DLD1 (cell line): ENCODE measurements around the gene MANSC1.
"Not testable (repeated sequence)": the region's sequence is repeated elsewhere in the genome, so short reads cannot be mapped to it uniquely, and the experiment has no call there.

Experiments used
- in situ Hi-C: cut with HindIII; loops from 2 replicates; pipeline ENCODE4 v1.10.0; 2017; ENCODE audit warnings: low sequenced_read_pairs

MANSC1 gene

DNA sequence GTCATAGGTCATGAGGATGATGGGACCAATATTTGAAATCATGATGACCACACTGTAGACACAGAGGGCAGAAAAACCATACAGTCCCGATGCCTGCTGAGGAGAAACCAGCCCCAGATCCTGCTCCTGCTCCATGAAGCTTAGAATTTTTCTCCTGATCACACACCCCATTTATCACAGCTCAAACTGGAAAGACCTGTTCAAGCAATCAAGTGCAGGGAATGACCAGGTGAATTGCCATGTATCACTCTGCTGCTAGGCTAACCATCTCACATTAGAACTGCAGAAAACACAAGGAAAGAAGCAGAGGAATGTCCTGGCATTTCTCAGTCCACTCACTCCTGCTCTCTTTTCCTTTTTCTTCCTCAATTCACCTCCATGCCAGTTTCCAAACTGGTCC is 18.1 kb downstream of the MANSC1 start:
- in situ Hi-C loops = loop anchor here (25.0 kb wide), 1 partner anchor 795 kb away; no protein-coding TSS in a partner anchor

DNA sequence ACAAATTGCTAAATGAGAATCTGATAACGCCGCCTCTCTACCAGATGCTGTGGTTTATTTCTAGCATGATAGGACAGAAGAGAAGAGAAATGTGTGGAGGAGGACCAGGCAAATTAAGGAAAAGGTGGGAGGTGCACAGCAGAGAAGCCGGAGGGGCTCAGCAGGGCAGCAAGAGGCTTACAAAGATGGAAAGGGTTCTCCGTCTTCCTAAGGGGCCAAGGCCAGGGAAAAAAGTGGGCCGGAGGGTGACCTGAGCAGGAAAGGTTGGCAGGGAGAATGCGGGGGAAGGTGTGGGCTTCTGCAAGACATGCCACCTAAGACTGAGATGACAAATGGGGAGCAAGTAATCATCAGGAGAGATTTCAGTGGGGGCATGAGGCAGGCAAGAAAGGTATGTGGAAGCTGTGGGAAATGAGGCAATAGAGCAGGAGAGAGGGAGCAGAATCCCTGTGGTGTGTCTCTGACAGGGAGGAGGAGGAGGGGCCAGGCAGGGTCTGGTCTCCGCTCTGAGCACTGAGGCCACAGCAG is 18.7 kb downstream of the MANSC1 start:
- in situ Hi-C loops = loop anchor here (25.0 kb wide), 1 partner anchor 794 kb away; no protein-coding TSS in a partner anchor

- in situ Hi-C loops = loop anchor here (25.0 kb wide), 1 partner anchor 791 kb away; no protein-coding TSS in a partner anchor
These were observed 22.2 kb downstream of the MANSC1 start for GRCh38 chr12:12327802-12328201.

DNA sequence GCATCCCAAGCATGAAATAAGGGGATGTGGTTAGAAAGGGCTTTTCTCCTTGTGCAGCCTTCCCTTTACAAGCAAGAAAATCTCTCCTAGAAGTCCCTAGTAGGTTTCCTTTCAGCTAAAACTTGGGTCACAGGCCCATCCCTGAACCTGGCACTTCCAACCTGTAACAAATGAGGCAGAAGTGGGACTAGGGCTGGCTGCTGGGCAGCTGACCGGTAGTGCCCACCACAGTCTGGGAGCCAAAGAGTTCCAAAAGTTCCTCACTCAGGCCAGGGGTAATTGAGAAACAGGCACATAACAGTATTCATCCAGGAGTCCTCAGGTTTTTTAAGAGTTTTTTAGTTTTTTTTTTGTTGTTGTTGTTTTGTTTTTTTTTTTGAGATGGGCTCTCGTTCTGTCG is 23.8 kb downstream of the MANSC1 start:
- in situ Hi-C loops = loop anchor here (25.0 kb wide), 1 partner anchor 789 kb away; no protein-coding TSS in a partner anchor

- in situ Hi-C loops = no loop called here
These were observed 26.5 kb downstream of the MANSC1 start for GRCh38 chr12:12323591-12323990.

- in situ Hi-C loops = no loop called here
These were observed 26.9 kb downstream of the MANSC1 start for GRCh38 chr12:12323118-12323517.

DNA sequence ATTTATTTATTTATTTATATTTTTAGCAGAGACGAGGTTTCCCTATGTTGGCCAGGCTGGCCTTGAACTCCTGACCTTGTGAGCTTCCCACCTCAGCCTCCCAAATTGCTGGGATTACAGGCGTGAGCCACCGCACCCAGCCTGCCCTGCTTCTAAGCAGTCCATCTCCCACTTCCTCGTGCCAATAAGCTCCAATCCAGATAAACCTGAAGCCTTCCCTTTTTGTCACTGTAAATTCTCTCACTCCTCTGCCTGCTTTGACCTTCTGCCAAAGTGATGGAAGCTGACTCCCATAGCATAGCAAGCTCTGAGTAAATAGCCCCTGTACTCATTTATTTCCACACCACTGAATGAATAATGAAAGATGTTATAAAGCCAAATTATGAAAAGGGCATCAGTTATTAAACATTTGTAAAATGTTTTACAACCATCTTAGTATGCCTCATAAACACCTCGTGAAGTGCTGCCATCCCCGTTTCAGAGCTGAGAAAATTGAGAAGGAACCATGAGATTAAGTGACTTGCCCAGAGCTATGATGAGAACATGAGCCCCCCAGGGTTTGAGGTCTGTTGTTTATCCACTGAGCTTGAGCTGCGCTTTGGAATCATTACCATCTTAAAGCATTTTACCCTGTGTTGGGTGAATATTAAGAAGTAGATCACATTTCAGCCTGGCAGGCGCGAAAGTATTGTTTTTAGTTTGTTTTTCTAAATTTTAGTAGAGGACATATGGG is 30.4 kb downstream of the MANSC1 start:
- in situ Hi-C loops = no loop called here

- in situ Hi-C loops = no loop called here
These were observed 34.2 kb downstream of the MANSC1 start for GRCh38 chr12:12315838-12316237.

GRCh38 chr12:12310695-12311094 is 39.3 kb downstream of the MANSC1 start:
- in situ Hi-C loops = not testable (repeated sequence)

DNA sequence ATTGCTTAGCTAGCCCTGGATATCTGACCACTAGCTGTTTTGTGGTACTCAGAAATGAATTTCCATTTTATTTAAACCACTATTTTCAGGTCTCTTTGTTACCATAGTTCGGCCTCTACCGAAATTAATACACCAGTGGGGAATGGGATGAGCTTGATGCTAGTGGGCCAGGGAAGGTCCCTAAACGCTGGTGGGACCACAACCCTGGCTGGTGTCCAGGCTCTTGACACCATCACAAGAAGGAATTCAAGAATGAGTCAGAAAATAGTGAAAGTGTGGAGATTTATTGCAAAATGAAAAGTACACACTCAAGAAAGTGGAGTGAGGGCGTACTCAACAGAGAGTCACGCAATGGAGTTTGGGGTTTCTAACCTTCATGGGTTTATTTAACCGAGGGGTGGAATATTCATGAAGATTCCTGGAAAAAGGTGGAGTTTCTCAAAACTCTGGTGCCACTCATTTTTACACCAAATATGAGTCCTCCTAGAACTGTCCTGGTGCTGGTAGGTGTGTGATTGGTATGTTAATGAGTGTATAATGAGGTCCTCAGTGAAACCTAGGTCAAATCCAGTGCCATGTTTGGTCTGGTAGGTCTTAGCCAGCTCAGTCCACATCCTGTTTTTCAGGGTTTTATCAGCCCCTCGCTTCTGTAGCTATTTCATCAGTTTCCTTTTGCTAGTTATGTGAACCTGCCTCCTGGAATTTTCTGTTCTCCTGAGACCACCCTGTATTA is 44.3 kb downstream of the MANSC1 start:
- in situ Hi-C loops = no loop called here

DNA sequence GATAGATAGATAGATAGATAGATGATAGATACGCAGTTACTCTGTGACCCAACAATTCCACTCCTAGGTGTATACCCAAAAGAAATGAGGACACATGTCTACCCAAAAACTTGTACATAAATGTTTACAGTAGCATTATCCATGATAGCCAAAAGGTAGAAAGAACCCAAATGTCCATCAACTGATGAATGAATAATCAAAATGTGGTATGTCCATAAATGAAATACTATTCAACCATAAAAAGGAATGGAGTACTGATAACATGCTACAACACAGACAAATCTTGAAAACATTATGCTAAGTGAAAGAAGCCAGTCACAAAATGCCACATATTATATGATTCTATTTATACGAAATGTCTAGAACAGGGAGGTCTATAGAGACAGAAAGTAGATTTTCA is 47.1 kb downstream of the MANSC1 start:
- in situ Hi-C loops = no loop called here

DNA sequence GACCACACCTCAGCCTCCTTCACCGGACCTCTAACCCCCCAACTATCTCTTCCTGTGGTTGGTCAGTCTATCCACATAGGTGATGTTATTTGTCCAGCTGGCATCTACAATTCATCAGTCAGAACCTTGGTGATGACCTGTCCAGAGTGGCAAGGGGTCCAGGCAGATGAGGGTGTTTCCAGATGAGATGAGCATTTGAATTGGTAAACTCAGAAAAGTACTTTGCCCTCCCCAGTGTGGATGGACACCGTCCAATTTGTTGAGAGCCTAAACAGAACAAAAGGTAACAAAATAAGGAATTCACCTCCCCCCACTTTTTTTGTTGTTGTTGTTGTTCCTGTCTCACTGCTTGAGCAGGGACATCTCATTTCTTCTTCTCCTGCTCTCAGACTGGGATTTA is 48.9 kb downstream of the MANSC1 start:
- in situ Hi-C loops = no loop called here

- in situ Hi-C loops = no loop called here
These were observed 52.7 kb downstream of the MANSC1 start for GRCh38 chr12:12297201-12297830.

DNA sequence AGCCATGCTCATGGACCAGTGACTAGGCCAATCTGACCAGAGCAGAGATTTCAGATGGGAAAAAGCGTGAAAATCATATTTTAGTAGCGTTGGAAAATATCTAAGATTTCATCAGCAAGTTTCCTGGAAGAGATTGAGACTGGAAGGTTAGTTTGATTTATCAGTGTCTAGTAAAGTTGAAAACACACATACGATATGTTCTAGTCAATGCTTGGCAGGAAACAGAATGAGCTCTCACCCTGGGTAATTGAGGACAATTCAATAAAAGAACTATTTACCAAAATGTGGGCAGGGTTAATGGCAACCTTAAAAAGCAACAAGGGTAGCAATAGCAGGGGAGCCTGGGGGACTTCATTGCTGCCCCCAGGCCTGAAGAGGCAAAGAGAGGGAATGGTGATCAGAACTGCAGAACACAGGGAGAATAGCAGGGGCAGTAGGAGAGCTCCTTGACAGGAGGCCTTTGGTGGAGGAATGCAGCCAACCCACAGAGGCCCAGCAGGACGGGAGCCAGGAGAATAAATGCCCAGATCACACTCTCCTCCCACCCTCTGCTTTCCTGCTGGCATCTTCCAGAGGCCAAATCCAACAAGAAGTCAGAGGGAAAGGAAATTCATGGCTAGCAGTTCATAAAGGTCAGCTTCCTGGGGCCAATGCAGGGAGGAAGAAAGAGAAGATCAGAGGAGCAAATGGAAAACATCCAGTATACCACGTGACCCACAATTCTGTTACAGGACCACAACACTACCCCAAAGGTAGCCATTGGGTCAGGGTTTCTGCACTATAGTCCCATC is 55.6 kb downstream of the MANSC1 start:
- in situ Hi-C loops = no loop called here

GRCh38 chr12:12290206-12290605 is 59.8 kb downstream of the MANSC1 start:
- in situ Hi-C loops = no loop called here

GRCh38 chr12:12286441-12286840 is 63.6 kb downstream of the MANSC1 start:
- in situ Hi-C loops = no loop called here

GRCh38 chr12:12282761-12283425 is 67.1 kb downstream of the MANSC1 start:
- in situ Hi-C loops = no loop called here

- in situ Hi-C loops = no loop called here
These were observed 67.8 kb downstream of the MANSC1 start for GRCh38 chr12:12282202-12282601.

- in situ Hi-C loops = no loop called here
These were observed 68.9 kb downstream of the MANSC1 start for GRCh38 chr12:12281134-12281533.

- in situ Hi-C loops = no loop called here
These were observed 71.1 kb downstream of the MANSC1 start for GRCh38 chr12:12278899-12279298.
